GM12892 (cell line): ENCODE measurements around the gene XPNPEP2.

ENCODE experiments used
- POLR2A ChIP-seq: IDR thresholded peaks from 2 replicates; pipeline ENCODE4 v1.6.1; 2011; ENCODE audit warnings: low read depth, low read length, control low read depth
- POLR2AphosphoS5 ChIP-seq: IDR thresholded peaks from 2 replicates; pipeline ENCODE4 v1.6.1; 2011; ENCODE audit warnings: low read depth, low read length, control low read depth

DNA sequence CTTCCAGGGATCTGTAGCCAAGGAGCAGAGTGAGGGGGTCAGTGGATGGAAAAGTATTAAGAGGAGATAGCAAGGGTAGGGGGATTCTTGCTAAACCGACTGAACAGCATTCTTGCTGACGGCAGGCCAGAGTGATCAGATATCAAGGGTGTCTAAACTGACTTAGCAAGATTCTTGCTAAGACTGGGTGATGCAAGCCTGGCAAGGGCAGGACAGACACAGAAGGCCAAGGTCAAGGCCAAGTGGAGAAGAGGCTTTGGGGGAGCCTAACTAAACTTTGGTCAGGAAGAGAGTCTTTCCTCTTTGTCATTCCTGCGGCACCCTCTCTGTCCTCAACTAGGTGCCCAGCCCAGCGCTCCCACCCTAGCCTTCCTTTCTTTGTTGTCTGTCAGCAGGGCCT, 799 bp downstream of the XPNPEP2 start:
- TF ChIP-seq POLR2AphosphoS5 (no peak), POLR2A (no peak)
